ENCODE results near the gene ITK.

Gene ITK

DNA sequence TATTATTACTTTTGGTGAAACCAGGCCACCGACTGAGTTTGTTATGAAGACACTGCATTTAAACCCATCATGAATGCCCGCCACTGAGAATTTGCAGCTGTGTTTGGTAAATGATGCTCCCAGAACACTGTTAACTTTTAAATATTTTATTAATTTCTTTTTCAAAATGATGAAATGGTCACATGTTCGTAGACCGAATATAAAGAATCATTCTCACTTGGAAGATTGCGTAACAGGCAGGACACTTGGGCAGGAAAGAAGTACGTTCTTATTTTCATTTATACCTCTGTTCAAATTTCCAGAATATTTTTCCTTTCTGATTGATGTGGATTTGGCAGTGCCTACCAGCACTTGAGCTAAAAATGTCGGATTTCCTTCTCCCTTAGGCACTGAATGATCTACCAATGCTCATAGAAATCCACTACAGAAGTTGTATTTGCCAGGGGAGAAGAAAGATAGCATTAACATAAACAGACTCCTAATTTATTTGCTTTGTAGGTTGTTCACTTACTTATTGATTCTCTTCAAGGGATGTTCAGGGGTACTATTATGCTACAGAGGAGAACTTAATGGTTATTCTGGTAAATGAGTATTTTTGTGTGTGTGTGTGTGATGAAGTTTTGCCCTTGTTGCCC lies 99.1 kb downstream of the ITK start:
- no peak for DNase-seq (ENCODE audit: low read depth in 3 of 3)

DNA sequence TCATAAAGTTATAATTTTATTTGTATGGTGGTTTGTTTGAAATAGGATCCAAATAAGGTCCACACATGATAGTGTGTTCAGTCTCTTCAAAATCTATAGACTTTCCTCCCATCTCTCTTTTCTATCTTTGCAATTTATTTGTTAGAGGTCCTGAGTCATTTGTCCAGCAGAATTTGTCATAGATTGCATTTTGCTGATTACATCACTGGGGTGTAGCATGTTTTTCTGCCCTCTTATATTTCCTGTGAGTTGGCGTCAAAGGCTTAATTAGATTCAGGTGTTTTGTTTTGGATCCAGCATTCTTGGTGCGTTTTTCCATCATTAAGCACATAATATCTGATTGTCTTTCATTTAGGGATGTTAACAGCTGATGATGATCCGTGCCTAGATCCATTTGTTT lies 100.3 kb downstream of the ITK start:
- no peak for DNase-seq (ENCODE audit: low read depth in 3 of 3)

DNA sequence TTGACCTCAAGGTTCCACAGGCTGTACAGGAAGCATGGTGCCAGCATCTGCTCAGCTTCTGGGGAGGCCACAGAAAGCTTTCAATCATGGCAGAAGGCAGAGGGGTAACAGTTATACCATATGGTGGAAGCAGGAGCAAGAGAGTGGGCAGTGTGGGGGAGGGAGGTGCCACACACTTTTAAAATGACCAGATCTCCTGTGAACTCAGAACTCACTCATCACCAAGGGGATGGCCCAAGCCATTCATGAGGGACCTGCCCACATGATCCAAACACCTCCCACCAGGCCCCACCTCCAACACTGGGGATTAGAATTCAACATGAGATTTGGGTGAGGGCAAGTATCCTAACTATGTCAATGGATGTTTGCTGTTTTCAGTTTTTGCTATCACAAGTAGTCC lies 101.5 kb downstream of the ITK start:
- DNase-seq (ENCODE audit: low read depth in 3 of 3), result no peak

DNA sequence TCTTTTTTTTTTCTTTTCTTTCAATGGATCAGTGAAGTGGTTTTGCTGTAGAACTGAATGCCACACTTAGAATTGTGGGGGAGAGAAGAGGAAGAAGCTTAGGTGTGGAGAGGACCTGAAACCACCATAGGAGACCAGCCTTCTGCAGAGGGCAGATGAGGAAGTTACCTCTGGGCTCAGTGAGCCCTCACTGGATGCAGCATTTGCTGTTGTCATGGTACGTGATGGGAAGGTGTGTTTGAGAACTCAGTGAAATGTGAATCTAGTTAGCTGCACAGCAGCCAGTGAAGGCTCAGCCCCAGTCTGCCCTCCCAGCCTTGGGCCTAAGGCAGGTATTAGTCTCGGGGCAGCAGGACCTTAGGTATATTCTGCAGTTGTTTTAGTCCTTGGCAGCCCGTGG lies 102.8 kb downstream of the ITK start:
- DNase-seq (ENCODE audit: low read depth in 3 of 3), result no peak

DNA sequence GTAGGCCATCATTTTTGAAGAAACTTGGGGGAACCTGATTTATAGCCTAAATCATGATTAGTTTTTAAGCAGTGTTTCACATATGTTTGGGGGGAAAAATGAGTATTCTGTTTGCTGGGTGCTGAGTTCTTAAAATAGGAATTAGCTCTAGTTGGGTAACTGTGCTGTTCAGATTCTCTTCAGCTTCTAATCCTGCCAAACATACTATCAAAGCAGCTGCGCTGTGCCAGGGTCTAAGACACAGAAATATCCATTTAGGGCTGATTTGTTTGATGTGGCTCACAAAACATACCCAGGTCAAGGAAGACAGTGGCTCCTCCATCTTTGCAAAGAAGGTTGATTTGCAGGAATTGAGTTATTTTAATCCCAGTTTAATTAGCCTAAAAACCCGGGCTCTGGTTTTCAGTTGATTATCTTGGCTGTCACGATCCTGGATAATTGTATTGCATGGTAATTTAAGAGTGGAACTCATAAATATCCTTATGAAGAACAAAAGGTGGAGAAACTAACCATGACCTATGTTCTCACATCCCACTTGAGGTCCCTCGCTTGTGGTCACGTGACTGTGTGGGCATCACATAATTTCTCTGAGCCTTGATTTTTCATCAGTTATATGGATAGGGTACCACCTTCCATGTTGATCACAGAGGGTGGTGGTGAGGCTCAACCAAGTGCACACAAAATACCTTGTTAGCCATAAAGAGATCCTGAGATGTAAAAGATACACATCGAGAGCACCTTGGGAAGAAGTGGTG lies 104.0 kb downstream of the ITK start:
- no peak for DNase-seq (ENCODE audit: low read depth in 3 of 3)

DNA sequence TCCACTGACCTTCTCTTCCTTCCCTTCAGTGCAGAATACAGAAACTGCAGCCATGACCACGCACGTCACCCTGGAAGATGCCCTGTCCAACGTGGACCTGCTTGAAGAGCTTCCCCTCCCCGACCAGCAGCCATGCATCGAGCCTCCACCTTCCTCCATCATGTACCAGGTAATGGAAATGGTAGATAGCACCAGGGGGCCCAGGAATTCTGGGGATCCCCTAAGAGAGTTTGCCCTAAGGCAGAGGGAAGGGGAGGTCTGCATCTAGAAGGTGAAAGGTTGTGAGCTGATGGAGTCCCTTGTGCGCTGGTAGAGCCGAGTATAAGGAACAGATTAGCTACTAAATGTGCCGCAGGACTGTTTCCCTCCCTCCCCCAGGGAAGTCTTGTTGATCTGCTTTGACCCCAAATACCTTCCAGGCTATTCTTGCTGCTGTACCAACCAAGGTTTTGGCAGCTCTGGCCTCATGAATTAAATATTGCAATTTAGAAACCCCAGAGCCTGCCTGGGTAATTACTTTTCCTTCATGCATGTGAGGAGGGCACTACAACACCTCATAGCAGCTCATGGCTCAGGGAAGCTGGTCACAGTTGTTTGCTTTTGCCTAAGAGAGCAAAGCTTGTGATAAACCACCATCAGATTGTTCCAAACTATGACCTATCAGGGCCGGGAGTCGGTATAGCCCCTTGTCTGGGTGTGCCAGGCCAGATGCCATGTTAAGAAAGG lies 104.8 kb downstream of the ITK start:
- no peak for DNase-seq (ENCODE audit: low read depth in 3 of 3)

DNA sequence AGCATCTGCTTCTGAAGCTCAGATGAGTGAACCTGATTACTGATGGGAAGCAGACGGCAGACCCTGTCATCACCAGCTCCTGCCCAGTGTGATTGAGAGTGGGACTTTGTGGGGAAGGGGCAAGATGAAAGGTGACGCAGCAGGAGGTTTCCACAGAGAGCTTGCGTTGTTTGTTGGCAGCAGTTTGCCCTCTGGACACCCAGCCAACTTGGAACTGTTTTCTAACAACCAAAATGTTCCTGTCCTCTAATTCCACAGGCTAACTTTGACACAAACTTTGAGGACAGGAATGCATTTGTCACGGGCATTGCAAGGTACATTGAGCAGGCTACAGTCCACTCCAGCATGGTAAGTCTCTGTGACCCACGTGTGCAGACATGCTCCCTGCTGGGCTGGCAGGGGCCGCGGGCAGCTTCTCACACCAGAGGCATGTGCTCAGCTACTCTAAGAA lies 106.1 kb downstream of the ITK start:
- no peak for DNase-seq (ENCODE audit: low read depth in 3 of 3)

DNA sequence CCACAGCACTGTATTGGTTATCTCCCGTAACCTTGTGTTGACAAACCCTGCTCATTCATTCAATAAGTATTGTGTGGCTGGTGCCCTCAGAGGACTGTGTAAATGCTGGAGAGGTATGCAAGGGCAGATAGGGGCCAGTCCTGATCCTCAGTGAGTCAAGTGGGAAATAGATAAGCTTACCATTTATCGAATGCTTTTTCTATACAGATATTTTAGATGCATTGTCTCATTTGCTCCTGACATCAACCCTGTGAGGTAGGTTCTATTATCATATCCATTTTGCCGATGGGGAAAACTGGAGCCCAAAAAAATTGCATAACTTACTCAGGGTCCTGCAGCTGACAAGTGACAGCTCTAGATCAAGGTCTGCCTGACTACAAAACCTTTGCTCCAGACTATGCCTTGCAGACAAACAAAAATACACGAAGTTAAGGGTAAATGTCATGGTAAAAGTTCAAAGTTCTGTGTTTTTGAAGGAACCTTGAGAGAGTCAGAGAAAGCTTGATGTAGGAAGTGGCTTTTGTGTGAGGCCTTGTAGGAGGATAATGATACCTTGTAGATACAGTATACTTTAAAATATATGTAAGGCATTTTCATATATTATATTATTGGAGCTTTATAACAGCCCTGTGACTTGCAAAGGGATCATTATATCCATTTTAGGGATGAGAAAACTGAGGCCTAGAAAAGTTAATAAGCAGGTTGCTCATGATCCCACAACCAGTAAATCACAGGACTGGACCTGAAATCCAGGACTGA lies 107.9 kb downstream of the ITK start:
- no peak for DNase-seq (ENCODE audit: low read depth in 3 of 3)

DNA sequence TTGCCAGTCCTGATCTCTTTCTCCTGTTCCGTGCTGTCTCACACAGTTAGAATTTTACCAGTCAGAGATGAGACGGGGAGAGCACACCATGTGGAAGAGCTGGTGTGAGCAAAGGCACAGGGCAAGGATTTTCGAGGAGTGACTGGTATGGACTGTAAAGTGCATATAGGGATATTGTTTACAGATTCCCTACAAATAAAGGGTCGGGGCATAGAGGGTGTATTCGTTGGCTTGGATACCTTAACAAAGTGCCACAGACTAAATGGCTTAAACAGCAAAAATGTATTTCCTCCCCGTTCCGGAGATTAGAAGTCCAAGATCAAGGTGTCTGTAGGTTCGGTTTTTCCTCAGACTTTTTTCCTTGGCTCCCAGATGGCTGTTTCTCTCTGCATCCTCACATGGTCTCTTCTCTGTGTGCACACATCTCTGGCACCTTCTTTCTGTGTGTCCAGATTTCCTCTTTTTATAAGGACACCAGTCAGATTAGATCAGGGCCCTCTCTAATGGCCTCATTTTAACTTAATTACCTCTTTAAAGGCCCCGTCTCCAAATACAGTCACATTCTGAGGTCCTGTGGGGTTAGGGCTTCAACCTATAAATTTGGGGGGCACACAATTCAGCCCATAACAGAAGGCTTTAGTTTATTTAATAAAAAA lies 108.7 kb downstream of the ITK start:
- no peak for DNase-seq (ENCODE audit: low read depth in 3 of 3)

DNA sequence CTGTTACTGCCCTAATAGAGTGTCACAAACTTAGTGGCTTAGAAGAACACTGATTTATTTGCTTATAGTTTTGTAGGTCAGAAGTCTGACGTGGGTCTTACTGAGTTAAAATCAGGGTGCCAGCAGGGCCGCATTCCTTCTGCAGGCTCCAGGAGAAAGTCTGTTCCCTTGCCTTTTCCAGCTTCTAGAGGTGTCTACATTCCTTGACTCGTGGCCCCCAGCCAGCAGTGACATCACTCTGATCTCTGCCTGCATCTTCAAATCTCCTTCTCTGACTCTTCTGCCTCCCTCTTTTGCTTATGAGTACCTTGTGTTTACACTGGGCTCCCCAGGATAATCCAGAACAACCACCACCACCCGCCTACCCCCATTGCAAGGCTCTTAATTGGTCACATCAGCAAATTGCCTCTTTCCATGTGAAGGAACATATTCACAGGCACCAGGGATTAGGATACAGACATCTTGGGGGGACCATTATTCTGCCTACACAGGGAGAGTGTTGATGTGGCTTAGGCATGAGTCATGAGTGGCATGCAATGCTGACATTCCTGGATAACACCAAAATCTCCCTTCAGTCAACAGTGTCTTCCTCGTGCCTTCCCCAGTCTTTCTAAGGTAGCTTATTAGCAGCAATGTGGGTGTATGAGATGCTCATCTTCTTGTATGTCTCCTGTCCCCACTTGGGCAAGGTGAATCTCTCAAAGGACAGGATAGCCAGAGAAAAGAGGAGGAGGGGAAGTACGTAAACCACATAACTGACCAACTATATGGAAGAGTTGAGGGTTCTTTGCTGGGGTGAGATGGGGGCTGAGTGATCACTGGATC lies 109.7 kb downstream of the ITK start:
- DNase-seq (ENCODE audit: low read depth in 3 of 3), result no peak

DNA sequence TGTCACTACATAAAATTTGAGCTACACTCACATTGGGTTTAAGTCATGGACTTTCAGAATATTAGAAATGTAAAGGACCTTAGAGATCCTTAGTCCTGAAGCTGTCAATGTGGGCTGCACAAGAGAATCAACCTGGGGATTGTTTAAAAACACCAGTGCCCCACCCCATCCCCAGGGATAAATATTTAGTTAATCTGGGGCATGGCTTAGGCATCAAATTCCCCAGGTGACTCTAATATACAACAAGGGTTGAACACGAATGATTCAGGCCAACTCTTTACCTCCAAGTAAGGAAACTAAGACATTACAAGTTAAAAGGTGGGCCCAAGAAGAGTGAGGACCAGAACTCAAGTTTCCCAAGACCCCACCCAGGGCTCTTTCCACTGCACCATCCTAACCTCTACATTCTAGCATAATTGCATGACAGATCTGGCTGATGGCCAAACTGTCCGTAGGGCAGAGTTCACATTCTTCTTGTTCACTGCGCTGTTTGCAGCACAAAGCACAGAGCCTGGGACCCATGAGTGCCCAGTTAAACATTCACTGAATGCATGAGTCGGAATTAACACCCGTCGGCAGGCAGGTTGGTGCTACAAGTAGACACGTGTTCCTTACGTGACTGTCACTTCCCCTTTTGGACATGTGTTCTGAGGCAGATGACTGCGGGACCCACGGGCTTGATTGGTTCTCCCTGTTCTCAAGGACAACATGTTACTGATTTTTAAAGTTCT lies 110.5 kb downstream of the ITK start:
- no peak for DNase-seq (ENCODE audit: low read depth in 3 of 3)

DNA sequence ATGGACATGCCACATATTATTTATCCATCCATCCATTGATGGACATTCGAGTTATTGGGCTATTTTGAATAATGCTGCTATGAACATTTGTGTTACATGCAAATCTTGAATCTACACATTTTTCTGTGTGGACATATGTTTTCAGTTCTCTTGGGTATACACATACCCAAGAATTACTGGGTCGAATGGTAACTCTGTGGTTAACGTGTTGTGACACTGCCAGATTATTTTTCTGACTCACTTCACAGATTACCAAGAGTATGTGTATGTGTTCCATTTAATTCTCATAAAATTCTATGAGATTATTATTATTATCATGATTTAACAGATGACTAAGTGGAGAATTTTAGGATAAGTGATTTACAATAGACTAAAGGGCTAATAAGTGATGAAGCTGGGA lies 112.0 kb downstream of the ITK start:
- DNase-seq (ENCODE audit: low read depth in 3 of 3), result no peak

DNA sequence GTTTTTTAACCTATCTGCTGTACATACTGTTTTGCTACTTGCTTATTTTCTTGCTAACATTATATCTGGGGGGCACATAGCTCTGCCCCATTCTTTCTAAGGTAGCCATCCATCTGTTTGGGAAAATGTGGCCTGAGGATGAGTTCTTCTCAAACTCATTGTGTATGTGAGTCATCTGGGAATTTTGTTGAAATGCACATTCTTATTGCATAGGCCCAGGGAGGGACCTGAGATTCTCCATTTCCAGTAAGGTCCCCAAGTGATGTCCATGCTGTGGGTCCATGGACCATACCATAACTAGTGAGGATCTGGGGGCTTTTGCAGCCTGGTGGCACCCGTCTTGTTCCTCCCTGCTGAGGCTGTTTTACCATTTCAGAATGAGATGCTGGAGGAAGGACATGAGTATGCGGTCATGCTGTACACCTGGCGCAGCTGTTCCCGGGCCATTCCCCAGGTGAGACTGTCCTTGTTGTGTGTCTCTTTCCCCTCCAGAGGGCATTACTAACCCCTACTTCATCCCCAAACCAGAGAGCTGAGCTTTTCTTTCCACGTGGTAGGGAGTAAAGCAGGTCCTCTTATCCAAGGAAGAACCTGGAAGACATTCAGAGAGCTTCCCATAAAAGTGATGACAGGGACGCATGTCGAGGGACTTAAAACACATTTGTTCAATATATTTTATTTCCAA lies 113.9 kb downstream of the ITK start:
- DNase-seq (ENCODE audit: low read depth in 3 of 3), result no peak

DNA sequence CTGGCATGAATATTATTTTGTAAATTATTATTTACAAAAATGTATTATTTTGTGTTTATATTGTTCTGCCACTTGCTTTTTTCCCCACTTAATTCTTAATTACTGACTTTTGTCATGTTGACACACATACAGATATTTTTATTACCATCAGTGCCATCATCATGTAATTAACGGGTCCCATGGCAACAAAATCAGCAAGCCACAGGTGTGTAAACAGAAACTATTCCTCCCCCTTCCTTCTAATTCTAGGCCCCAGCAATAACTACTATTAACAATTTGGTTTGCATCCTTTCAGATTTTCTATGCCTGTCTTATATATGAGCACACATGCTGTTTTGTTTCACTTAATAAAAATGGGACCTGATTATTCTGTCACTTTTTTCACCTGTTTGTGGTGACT lies 114.6 kb downstream of the ITK start:
- no peak for DNase-seq (ENCODE audit: low read depth in 3 of 3)

DNA sequence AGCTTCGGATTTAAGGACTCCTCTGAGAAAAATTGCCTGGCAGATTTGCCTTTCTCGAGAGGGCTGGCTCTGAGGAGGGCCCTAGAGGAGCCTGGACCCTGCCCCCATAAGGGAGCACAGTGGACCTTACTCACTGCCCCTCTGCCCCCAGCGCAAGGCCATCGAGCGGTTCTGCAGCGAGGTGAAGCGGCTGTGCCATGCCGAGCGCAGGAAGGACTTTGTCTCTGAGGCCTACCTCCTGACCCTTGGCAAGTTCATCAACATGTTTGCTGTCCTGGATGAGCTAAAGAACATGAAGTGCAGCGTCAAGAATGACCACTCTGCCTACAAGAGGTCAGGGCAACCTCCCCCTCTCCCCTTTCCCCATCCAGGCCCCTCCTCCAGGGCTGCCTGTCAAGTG lies 119.9 kb downstream of the ITK start:
- DNase-seq (ENCODE audit: low read depth in 3 of 3), result no peak

DNA sequence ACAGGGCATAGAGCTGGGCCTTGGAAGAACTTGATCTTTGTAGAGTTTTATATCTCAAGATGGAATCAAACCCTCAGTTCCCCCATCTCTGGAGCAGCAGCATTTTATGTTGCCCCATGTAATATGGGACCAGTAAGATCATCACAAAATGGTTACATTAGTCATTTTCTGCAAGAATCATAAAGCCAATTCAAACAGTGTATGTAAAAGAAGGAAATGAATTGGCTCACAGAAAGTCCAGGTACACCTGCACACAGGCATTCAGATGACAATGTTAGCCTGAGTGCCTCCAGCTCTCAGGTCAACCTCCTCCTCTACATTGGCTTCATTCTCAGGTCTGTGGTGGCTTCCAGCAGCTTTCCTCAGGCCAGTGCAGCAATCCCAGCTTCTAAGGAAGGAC lies 120.4 kb downstream of the ITK start:
- DNase-seq (ENCODE audit: low read depth in 3 of 3), result no peak

DNA sequence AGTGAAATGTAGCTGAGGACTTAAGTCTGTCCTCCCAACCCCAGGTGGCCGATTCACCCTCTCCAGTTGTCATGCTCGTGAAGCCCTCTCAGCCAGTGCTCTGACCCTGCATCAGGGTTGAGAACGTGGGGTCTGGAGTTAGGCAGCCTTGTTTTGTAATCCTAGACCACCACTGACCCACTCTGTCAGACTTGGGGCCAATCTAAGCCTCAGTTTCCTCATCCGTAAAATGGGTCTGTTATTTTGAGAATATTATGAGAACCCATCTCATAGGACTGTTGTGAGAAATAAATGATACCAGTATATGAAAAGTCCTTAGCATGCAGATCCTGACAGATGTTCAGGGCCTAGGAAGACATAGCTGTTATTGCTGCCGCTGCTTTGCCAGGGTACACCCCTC lies 122.4 kb downstream of the ITK start:
- DNase-seq (ENCODE audit: low read depth in 3 of 3), result no peak

DNA sequence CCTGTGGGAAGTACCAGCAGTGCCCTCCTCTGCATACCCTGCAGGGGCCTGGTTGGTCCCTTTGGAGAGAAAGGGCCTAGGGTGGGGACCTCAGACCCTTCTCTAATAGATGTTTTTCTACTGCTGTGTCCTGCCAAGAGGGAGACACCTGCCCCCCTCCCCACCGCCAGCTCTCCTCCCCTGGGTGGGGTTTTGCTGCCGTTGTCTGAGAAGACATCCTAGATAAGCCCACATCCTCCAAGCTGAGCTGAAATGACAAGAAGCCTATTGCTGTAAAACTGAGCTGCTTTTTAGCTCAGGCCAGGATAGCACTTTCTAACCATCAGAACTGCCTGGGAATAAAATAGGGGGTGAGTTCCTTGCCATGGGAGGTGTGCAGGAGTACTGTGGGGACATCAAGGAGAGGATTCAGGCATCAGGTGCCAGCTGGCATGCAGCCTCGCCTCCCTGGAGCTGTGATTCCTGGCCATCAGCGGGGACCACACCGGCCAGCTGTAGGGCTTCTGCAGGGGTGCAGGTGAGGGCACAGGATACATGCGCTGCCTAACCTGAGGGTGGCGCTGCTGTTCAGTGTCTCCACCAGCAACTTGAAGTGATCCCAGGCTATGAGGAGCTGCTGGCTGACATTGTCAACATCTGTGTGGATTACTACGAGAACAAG lies 123.2 kb downstream of the ITK start:
- DNase-seq (ENCODE audit: low read depth in 3 of 3), result peak in 2 of 3 experiments; percentile 17 to 35

Measured in stimulated activated CD4-positive, alpha-beta T cell treated with anti-CD3 and anti-CD28 coated beads, TNF-alpha, amount 100 ng/mL, for 24 hours (primary cell).